HG02623 (cell line): Measurements from ENCODE around the gene CAMK4.
"Not testable (repeated sequence)": the region's sequence is repeated elsewhere in the genome, so short reads cannot be mapped to it uniquely, and the experiment has no call there.

ENCODE experiments used
- ATAC-seq: cut with Tn5 transposase; IDR thresholded peaks from one replicate; pipeline ENCODE4 v1.9.1; 2021; ENCODE audit warnings: moderate library complexity; ENCODE audit not compliant: unreplicated experiment

CAMK4 gene

DNA sequence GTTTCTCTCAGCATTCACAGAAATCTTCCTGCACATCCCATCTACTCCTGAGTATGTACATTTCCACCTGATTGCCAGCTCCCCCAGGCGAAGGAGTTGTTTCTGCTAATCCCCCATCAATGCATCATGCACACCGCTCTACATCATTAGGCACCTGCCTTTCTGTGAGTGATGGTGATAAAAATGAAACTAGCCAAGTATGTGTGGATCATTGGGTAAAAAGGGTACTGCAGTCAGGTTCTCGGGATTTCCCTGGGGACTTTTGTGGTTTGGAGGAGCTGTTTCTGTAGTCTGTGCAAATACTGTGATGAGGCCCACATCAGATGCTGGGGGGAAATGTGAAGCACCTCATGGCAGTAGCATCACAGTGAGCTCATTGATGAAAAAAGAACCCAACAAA is 30.4 kb downstream of the CAMK4 start:
- ATAC-seq, result peak; percentile 80

DNA sequence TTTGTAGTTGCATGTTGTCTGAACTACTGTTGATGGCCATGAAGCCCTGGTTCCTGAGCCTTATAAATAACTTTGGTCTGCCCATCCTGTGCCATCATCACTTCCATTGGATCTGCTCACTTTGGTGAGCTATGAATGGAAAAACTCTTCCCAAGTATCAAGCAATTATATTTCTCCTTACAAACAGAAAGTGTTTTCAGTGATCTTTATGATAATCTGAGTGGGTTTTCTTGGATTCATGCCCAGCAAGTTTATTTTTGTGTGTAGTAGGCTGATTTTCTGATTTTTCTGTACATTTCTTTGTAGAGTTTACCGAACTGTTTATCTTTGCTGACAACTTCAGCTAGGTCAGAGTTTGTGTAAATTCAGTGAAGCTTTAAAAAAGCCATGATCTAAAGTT is 31.0 kb downstream of the CAMK4 start:
- peak; percentile 1 for ATAC-seq

DNA sequence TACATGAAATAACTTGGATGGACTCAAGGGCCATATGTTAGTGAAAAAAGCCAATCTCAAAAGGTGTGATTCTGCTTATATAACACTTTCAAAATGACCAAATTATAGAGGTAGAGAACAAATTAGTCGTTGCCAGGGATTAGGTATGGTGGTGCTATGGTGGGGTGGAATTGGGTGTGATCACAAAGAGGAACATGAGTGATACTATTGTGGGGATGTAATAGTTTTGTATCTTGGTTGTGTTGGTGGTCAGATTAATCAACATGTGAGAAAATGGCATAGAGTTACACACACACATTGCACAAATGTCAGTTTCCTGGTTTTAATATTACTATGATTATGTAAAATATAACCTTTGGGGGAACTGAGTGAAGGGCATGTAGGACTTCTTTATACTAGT is 31.9 kb downstream of the CAMK4 start:
- no peak for ATAC-seq

DNA sequence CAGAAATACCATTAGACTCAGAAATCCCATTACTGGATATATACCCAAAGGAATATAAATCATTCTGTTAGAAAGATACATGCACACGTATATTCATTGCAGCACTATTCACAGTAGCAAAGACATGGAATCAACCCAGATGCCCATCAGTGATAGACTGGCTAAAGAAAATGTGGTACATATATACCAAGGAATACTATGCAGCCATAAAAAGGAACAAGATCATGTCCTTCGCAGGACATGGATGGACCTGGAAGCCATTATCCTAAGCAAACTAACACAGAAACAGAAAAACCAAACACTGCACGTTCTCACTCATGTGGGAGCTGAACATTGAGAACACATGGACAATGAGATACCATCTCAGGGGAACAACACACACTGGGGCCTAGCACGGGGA is 33.4 kb downstream of the CAMK4 start:
- ATAC-seq, result not testable (repeated sequence)

DNA sequence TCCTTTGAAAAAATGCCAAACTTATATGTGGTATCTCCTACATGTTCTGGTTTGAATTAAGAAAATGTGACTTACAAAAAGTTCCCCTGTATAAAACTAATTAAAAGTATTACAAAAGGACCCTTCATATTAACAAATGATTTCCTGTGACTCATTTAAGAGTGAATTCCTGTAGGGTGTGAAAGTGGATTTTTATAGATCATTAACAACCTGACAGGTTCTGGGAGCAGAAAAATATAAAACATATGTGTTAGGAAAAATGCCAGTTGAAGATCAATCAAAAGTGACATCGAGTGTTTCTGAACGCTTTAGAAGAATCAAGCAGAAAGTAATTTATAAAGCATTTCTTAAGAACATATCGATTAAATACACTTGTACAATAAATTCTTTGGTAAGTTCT is 35.5 kb downstream of the CAMK4 start:
- ATAC-seq, result no peak

DNA sequence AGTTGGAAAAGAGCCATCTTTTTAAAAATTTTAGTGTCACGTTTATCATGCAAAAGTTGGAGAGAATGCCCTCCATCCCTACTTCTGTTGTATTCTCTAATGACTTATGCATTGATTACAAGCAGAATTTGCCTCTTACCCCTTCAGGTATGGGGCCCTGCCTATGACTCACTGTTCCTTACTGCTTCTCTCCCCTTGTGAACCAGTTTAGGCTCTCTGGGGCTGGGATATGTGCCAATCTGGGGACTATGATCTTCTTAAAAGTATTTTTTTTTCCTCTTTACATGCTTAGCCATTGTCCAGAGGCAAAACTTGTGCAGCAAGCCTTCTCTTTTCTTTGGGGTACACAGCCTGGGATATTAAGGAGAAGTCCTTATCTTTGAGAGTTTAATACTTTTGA is 37.4 kb downstream of the CAMK4 start:
- ATAC-seq, result no peak

DNA sequence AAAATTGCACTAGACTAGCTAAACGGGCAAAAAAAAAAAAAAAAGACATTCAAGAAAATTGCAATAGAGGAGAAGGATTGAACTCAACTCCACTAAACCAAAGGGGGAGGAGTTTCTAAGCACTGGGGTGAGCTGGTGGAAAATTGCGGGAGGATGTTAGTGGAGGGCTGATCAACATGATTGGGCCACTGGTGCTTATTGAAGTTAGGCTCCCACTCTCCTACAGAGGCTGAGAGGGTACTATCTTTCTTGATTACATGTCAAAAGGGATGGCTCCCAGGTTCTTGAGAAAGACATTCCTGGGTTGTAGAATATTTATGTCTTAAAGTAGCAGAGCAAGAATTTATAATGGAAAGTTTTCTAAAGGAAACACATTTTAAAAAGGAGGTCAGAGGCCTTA is 38.0 kb downstream of the CAMK4 start:
- ATAC-seq, result no peak

DNA sequence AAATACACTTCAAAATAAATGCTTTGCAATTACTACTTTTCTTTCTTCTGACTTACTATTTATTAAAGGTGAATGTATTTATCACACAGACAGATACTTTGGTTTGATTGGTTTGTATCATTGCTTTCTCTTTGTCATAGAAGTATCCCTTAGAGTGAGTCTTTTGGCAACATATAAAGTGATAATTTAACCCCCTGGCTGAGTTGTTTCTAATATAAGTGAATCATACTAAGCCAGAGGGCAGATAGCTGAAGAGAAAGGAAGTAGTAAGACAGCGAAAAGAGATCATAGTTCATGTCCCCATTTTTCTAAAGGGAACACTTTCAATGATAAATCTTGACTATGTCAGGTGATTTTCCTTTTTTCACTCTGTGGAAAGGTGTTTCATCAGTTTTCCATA is 38.6 kb downstream of the CAMK4 start:
- ATAC-seq, result no peak

DNA sequence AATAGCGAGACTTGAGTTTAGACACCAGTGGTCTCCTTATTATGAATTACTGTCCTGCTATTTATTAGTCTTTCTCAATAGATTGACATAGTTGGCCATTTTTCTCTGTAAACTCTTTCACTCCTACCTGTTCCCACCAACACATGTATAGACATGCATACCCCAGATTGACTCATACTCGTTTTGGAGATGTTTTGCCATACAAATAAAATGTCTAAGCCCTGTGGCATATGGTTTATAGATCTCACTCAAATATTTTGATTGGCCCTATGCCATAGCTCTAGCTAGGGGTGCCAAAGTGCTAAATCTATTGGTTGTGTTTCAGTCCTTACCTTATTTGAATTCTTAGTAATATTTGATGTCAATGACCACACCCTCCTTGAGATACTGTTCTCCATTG is 42.3 kb downstream of the CAMK4 start:
- no peak for ATAC-seq

DNA sequence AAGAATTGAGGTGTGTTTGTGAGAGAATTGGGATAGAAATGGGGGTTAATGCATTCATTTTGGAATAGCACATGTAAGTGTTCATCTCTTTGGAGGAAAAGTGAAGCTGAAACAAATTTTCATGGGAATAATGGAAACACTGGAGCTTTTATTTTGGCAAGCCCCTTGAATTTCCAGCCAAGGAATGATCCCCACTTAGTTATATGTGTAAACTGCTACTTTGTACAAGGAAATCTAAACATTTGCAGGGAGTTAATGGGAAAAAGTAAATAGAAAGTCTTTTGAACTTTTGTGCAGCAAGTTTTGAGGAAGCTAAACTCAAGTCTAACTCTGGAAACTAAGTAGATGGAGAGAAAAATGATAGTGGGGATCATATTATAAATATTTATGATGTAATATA is 44.1 kb downstream of the CAMK4 start:
- no peak for ATAC-seq

DNA sequence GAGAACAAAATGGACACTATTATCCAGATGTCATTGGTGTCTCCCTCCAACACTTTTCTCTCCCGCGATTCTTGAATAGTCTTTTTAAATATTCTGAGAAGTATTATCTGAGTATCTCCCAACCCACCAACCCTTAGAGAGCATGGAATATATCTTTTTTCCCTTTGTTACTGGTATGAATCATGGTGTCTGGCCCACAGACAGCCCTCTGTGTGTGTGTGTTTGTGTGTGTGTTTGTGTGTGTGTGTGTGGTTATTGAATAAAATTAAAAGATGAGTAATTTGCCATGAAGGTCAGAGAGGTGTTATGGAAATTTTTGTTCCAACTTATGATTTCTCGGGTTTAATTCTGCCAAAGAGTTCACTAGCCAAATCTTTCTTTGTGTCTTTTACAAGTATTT is 47.7 kb downstream of the CAMK4 start:
- no peak for ATAC-seq

DNA sequence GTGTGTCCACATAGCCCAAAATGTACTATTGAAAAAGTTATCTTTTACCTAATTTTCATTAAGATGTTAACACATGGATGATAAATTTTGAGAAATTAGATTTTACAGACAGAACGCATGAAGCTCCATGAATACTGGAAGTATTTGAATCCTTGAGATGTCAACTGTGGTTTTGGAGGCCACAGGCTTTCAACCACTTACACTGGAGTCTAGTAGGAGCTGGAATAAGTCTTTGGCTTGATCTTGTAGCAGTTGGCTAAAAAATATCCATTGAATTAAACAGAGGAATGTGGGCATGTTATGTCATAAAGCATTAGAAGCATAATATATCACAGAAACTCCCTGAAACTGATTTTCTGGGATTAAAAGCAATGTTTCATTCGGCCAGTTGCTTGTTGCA is 52.9 kb downstream of the CAMK4 start:
- ATAC-seq, result no peak

DNA sequence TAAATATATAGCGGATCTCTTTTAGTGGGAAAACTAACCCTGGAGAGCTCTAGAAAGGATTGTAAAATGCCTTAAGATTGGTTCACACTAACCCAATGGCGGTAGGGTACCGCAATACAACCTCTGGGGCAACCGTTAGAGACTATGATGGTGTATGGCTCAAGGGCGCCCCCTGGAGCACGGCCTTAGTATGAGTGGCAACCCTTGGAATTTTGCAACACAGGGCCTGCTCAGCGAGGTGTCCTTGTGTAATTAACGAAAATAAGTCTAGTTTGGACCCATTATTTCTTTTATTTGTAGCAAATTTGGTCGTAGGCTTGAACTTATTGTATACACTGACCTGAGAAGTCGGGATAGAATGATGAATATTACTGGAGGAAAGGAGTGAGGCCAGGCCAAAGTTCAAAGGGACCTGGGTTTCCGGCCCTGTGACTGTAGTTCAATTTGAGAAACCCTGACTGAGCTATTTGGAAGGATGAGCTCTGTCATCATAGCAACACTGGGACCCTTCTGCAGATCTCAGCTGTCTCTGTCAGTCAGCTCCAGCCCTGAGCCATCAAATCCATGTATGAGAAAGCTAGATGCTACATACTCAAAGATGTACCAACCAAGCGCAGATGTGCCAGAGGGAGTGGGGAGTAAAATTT is 54.8 kb downstream of the CAMK4 start:
- peak; percentile 89 for ATAC-seq

DNA sequence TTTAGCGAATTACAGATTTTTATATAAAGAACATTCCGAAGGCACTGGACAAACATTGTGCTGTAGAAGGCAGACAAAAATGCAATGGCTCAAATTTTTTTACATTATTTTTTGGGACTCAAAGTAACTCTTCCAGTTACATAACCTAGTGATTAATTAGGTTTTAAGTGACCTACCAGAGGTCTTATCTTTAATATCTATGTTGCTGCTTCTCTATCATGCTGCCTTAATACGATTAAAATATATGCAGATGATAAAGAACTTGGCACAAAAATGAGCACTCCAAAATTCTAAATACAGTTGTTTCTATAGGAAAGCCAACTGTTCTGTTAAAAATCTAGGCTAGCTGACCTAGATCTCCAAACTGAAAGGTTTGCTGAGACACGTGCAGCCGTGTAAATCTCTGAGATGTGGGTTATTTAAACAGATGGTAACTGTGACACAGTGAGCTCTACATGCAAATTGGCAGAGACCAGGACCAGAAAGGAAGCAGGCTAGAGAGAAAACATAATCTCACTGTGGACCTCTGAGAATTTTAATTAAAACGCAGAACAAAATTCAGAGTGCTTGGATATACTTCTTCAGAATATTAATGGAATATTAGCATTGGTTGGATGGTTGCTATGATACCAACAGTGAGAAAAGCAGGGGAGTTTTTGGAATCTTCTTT is 56.2 kb downstream of the CAMK4 start:
- ATAC-seq, result no peak

DNA sequence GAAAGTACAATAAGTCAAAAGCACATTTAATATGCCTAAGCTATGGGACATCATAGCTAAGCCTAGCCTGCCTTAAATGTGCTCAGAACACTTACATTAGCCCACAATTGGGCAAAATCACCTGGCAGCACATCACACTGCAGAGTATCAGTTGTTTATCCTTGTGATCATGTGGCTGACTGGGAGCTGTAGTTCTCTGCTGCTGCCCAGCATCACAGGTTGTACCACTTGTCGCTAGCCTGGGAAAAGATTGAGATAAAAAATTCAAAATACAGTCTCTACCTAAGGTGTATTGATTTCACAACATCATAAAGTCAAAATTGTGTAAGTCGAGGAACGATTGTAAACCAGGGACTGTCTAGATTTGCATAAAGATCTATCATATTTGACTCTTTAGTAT is 58.6 kb downstream of the CAMK4 start:
- no peak for ATAC-seq

DNA sequence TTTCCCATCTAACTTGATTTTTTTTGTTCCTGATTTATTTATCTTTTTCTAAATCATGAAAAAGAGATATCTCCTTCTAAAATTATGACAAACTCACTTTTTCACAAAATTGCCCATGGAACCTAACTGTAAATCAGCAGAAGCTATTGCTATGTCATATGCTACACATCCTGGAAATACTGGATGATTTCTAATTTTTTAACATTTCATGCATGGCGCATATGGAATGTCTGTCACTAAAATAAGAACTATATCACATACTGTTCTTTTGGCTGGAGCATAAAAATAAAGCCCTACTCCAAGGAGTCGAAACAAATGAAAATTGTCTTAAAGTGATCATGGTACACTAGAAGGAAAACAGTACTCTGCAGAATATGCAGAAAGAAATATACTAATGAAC is 60.6 kb downstream of the CAMK4 start:
- no peak for ATAC-seq

DNA sequence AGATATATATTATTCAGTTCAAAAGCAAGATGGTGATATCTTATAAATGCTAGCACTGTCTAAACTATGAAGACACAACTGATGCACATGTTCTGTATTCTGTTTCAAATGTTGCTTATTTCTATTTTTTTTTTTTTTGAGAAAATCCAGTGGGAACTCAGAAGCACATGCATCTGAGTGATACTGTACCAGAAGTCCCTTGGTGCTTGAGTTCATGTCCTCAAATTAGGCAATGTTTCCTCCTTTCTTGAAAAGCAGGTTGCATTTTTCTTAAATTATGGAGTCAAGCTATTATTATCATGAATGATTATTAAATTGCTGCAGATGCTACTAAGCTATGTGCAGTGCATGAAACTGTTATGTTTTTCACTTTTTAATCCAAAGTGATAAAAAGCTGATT is 70.4 kb downstream of the CAMK4 start:
- no peak for ATAC-seq

DNA sequence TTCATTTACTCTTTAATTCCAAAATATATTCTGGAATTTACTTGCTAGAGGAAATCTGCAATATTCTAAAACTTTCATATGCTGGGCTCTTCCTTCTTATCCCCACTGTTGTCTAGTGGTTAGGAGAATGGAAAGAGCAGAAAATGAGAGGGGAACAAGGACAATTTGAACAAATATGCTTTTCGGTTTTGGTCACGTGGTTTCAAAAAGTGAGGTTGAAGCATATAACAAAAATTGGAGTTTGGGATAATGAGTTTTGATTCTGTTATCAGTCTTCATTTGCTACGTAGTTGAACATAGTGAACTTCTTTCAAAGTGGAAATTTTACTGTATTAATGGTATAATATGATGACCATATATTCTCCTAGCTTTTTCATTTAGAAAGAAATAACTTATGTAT is 71.5 kb downstream of the CAMK4 start:
- no peak for ATAC-seq

DNA sequence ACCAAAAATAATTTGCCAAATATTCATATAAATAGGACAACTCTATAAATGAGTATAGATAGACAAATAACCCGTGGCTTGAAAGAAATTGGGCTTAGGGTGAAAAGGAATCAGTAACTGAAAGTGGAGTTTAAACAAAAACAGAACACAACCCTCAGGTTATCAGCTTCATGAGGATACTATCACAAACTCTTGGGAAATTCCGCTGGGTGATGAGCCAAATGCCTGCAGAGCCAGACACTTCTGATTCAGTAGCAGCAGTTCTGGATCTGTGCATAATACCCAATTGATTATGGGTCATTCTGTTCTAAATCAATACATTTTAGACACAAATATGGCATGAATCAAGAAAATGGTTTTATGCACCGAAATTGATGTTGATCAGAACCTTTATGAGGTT is 72.4 kb downstream of the CAMK4 start:
- ATAC-seq, result no peak

DNA sequence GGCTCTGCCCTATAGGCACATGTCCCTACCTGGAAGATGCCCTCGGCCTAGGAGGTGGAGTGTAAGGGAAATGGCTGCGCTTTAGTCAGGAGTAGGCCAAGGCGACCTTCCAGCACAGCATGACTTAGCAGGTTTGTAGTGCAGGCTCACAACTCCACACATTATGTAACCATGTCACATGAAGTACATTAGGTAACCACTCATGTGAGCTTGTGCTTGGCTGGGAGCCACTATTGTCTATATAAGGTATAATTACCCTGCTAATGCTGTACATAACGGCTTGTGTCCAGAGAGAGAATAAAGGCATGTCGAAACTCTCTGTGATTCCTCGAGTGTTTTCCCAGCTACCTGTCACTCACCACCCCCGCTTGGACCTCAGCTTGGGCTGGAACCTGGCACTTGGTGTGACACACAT is 74.9 kb downstream of the CAMK4 start:
- no peak for ATAC-seq

DNA sequence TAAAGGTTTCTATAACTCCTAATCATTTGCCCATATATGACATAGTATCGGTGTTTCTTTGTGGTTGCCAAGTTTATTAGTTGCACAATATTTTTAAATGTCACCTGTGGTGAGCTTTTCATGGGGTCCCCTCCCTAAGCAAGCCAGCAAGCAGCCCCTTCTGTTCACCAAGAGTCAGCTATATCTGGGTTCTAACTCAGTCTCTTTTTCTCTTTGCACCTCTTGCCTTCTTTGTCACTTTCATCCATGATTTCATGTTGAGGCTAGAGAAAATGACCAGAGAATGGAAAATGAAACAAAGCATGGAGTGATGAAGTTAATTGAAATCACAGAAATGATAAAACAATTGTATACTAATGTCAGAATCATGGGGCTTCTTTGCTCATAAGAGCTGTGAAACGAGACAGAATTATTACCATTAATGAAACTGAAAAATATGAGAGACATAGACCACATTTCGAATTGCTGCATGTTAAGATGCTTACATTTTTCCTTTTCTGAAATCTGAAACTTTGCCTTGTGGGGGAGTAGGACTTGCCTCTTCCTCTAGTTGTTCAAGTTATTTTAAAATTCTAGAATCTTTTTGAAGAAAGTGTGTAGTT is 75.7 kb downstream of the CAMK4 start:
- ATAC-seq, result no peak

DNA sequence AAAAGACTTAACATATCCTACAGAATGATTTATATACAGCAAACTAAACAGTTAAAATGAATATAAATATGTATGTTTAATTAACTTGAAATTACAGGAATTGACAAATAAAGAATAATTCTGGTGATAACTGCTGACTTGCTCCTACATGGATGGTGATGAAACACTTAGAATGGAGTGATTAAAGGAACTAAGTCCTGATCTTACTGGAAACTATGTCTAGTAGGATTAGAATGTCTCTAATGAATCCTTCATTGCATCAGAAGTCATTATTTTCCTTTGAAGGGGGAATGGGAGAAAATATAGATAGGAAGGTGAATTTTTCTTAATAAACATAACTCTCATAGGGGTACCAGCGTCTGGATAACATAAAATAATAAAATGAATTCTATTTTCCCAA is 77.1 kb downstream of the CAMK4 start:
- ATAC-seq, result no peak

DNA sequence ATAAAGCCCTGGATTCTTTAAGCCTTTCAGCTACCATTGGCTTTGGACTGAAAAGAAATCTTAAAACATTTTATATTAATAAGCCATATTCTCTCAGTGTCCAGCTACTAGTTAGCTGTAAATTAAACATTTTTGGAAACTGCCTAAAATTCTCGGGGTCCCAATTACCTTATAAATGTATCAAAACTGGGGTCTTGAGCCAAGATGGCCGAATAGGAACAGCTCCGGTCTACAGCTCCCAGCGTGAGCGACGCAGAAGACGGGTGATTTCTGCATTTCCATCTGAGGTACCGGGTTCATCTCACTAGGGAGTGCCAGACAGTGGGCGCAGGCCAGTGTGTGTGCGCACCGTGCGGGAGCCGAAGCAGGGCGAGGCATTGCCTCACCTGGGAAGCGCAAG is 77.9 kb downstream of the CAMK4 start:
- ATAC-seq, result not testable (repeated sequence)
